IMR-90 (cell line): ENCODE measurements around the gene SASH1. TPM values are rescaled to one million over a fixed set of nuclear protein-coding genes. Genes with fewer than 3 reads are reported as not detected.

Experiments used
- ATAC-seq: fragments of 200-7000 bp; cut with Tn5 transposase; 2 replicates; pipeline ENCODE4 v1.9.1; 2020; ENCODE audit warnings: low read depth, mild to moderate bottlenecking, moderate library complexity
- BruUV-seq: library from RNA; stranded (reverse); fragments of 400-500 nt; replicated peaks from 2 replicates; lab custom pipeline; 2021; lab: Mats Ljungman, UMichigan
- CTCF ChIA-PET: fragments of 300-600 bp; formaldehyde crosslinking; extraction: SDS; loops from one replicate; lab custom pipeline; 2021; ENCODE audit warnings: antibody characterized with exemption; lab: Yijun Ruan, JAX
- POLR2A ChIA-PET: fragments of 300-600 bp; sonication (Branson Sonifier 250); formaldehyde crosslinking; loops from one replicate; lab custom pipeline; 2022; ENCODE audit warnings: antibody characterized with exemption; ENCODE audit not compliant: unreplicated experiment; lab: Charles Lee
- DNase-seq: peaks from one replicate; pipeline ENCODE4 v3.0.0; 2013
- H2AFZ ChIP-seq: replicated peaks from 2 replicates; pipeline ENCODE3; 2013; ENCODE audit warnings: low read length, mild to moderate bottlenecking; ENCODE audit not compliant: poor library complexity
- H2AK5ac ChIP-seq: 2 replicates; pipeline ENCODE4 v1.6.1; 2013; ENCODE audit warnings: low read depth, low read length, inconsistent platforms
- H2AK9ac ChIP-seq: replicated peaks from 2 replicates; pipeline ENCODE3; 2013; ENCODE audit warnings: mild to moderate bottlenecking, low read depth, low read length, moderate library complexity; ENCODE audit not compliant: poor library complexity
- H2BK120ac ChIP-seq: 2 replicates; pipeline ENCODE4 v1.6.1; 2013; ENCODE audit warnings: low read depth, low read length, inconsistent platforms
- H2BK15ac ChIP-seq: 3 replicates; pipeline ENCODE4 v1.6.1; 2013; ENCODE audit warnings: low read depth, low read length, inconsistent platforms
- H2BK20ac ChIP-seq: 2 replicates; pipeline ENCODE4 v1.6.1; 2013; ENCODE audit warnings: low read depth, mild to moderate bottlenecking, inconsistent platforms, low read length, moderate library complexity
- H2BK5ac ChIP-seq: 2 replicates; pipeline ENCODE4 v1.6.1; 2013; ENCODE audit warnings: mild to moderate bottlenecking, low read depth, low read length, inconsistent platforms; ENCODE audit not compliant: poor library complexity, severe bottlenecking
- H3K14ac ChIP-seq: replicated peaks from 2 replicates; pipeline ENCODE4 v1.6.1; 2013; ENCODE audit warnings: low read depth, low read length, inconsistent platforms
- H3K18ac ChIP-seq: 2 replicates; pipeline ENCODE4 v1.6.1; 2013; ENCODE audit warnings: low read depth, low read length, control low read depth
- H3K23ac ChIP-seq: 2 replicates; pipeline ENCODE4 v1.6.1; 2013; ENCODE audit warnings: low read depth, low read length, inconsistent platforms
- H3K27ac ChIP-seq: 2 replicates; pipeline ENCODE4 v1.5.1; 2013; ENCODE audit warnings: mild to moderate bottlenecking, control low read depth, low read length; ENCODE audit not compliant: insufficient read depth
- H3K27me3 ChIP-seq: 2 replicates; pipeline ENCODE4 v1.6.1; 2013; ENCODE audit warnings: low read length; ENCODE audit not compliant: control insufficient read depth, insufficient read depth
- H3K36me3 ChIP-seq: 2 replicates; pipeline ENCODE4 v1.6.1; 2013; ENCODE audit warnings: low read length, mixed read lengths; ENCODE audit not compliant: control insufficient read depth, insufficient read depth
- H3K4ac ChIP-seq: 2 replicates; pipeline ENCODE4 v1.6.1; 2013; ENCODE audit warnings: low read depth, low read length, inconsistent platforms
- H3K4me1 ChIP-seq: 2 replicates; pipeline ENCODE4 v1.6.1; 2013; ENCODE audit warnings: low read length, mixed read lengths; ENCODE audit not compliant: control insufficient read depth, insufficient read depth
- H3K4me2 ChIP-seq: 2 replicates; pipeline ENCODE4 v1.6.1; 2013; ENCODE audit warnings: low read depth, mild to moderate bottlenecking, control low read depth, low read length, moderate library complexity
- H3K4me3 ChIP-seq: 2 replicates; pipeline ENCODE4 v1.5.1; 2013; ENCODE audit warnings: low read depth, mild to moderate bottlenecking, control low read depth, low read length, moderate library complexity; ENCODE audit not compliant: insufficient read depth
- H3K56ac ChIP-seq: 2 replicates; pipeline ENCODE4 v1.6.1; 2013; ENCODE audit warnings: low read length, inconsistent platforms; ENCODE audit not compliant: insufficient read depth; ENCODE audit errors: extremely low read depth
- H3K79me1 ChIP-seq, 2 experiments: 2 replicates each; pipeline ENCODE4 v1.6.1; 2013; ENCODE audit warnings: low read length in 2 of 2, inconsistent platforms in 1 of 2, low read depth in 1 of 2
- H3K9ac ChIP-seq: 2 replicates; pipeline ENCODE4 v1.6.1; 2013; ENCODE audit warnings: low read depth, low read length, control low read depth
- H3K9me1 ChIP-seq: 2 replicates; pipeline ENCODE4 v1.6.1; 2013; ENCODE audit warnings: low read length, inconsistent platforms; ENCODE audit not compliant: insufficient read depth
- H3K9me3 ChIP-seq: 2 replicates; pipeline ENCODE4 v1.6.1; 2013; ENCODE audit warnings: low read length; ENCODE audit not compliant: control insufficient read depth, insufficient read depth
- H4K20me1 ChIP-seq: 2 replicates; pipeline ENCODE4 v1.6.1; 2013; ENCODE audit warnings: low read length, inconsistent platforms; ENCODE audit not compliant: insufficient read depth
- H4K5ac ChIP-seq: 2 replicates; pipeline ENCODE4 v1.6.1; 2013; ENCODE audit warnings: mild to moderate bottlenecking, low read depth, low read length, control low read depth
- H4K8ac ChIP-seq, 2 experiments: 2 replicates each; pipeline ENCODE4 v1.6.1; 2013; ENCODE audit warnings: low read depth in 2 of 2, low read length in 2 of 2, control low read depth in 1 of 2, inconsistent platforms in 1 of 2
- H4K91ac ChIP-seq: 2 replicates; pipeline ENCODE4 v1.6.1; 2013; ENCODE audit warnings: low read depth, low read length, inconsistent platforms; ENCODE audit not compliant: insufficient read depth
- BHLHE40 ChIP-seq: fragments of 150-350 bp; IDR thresholded peaks from 2 replicates; pipeline ENCODE4 v1.6.1; 2016; ENCODE audit warnings: mild to moderate bottlenecking, low read depth, low read length
- CTCF ChIP-seq: conservative IDR thresholded peaks from 2 replicates; pipeline ENCODE4 v1.5.1; 2012; ENCODE audit warnings: mild to moderate bottlenecking, low read depth, low read length, improper control_type of control experiment
- ELK1 ChIP-seq: fragments of 150-350 bp; IDR thresholded peaks from 2 replicates; pipeline ENCODE4 v1.6.1; 2016; ENCODE audit warnings: low read depth, mild to moderate bottlenecking, low read length, moderate library complexity, borderline replicate concordance
- MAFK ChIP-seq: IDR thresholded peaks from 2 replicates; pipeline ENCODE4 v1.6.1; 2012; ENCODE audit warnings: low read depth, low read length, improper control_type of control experiment
- MAZ ChIP-seq: IDR thresholded peaks from 2 replicates; pipeline ENCODE4 v1.6.1; 2012; ENCODE audit warnings: low read depth, mild to moderate bottlenecking, low read length, improper control_type of control experiment, moderate library complexity, borderline replicate concordance
- MXI1 ChIP-seq: IDR thresholded peaks from 2 replicates; pipeline ENCODE4 v1.6.1; 2012; ENCODE audit warnings: low read depth, mild to moderate bottlenecking, low read length, moderate library complexity, borderline replicate concordance
- RCOR1 ChIP-seq: IDR thresholded peaks from 2 replicates; pipeline ENCODE4 v1.6.1; 2012; ENCODE audit warnings: mild to moderate bottlenecking, low read length, improper control_type of control experiment; ENCODE audit not compliant: insufficient replicate concordance
- RFX5 ChIP-seq: IDR thresholded peaks from 2 replicates; pipeline ENCODE4 v1.8.0; 2012; ENCODE audit warnings: low read depth, mild to moderate bottlenecking, low read length, moderate library complexity
- WGBS, 2 experiments: methylation state at CpG; one replicate each; pipeline versions ENCODE4 v1.1.5 to v1.1.7; 2013; ENCODE audit warnings: missing lambda C conversion rate in 2 of 2; ENCODE audit not compliant: insufficient read length in 1 of 2; ENCODE audit errors: extremely low coverage in 2 of 2; 5-methylcytosine and 5-hydroxymethylcytosine counted together
- dilution Hi-C: fragments of 300-500 bp; cut with HindIII; formaldehyde crosslinking; loops from one replicate; pipeline ENCODE4 v1.14.3; 2018; ENCODE audit warnings: low sequenced_read_pairs; ENCODE audit not compliant: unreplicated experiment
- in situ Hi-C: fragments of 300-500 bp; cut with MboI; formaldehyde crosslinking; loops from 3 replicates; pipeline ENCODE4 v1.14.3; 2019; ENCODE audit warnings: low sequenced_read_pairs, inconsistent platforms, mixed read lengths
- intact Hi-C: fragments of 100-400 bp; cut with micrococcal nuclease; formaldehyde crosslinking; loops from 2 replicates; pipeline ENCODE4 v1.10.0; 2022
- polyA plus RNA-seq, 3 experiments: library from polyadenylated mRNA; depleted of rRNA; stranded (reverse); fragments of >200 nt; gene quantifications; 2 replicates each; pipeline ENCODE4 v1.2.3, GENCODE V29; 2012; ENCODE audit warnings: low replicate concordance in 1 of 3
- total RNA-seq: library from RNA; depleted of rRNA; stranded (reverse); fragments of >200 nt; gene quantifications from 2 replicates; pipeline ENCODE4 v1.2.3, GENCODE V29; 2012

Gene SASH1
- total and polyA plus RNA-seq, 2 of the 4 experiments (the other 2 are of a cell fraction) = 11.6 to 16.5 TPM

GRCh38 chr6:148599967-148600426 lies 257.4 kb downstream of the SASH1 start:
- in situ Hi-C loops = no loop called here
- WGBS, 2 experiments = 76% methylated on average over 5 of the region's 7 CpGs; no CpG with 5 or more reads in 1 of the 2 experiments
- CTCF ChIA-PET = interaction anchor here (0.8 to 1.2 kb wide), 2 partner anchors 8 to 9 kb away, joined by 3 read pairs; no protein-coding TSS in a partner anchor

More at GRCh38 chr6:148599967-148600426, 257.4 kb downstream of the SASH1 start:
- peak; percentile 62 for DNase-seq
- Histone ChIP-seq H2AK5ac (no peak overlapping the region), H2BK20ac (no peak overlapping the region), H3K23ac (no peak overlapping the region), H4K5ac (no peak overlapping the region), H3K4me2 (no peak overlapping the region), H3K18ac (no peak overlapping the region), H3K14ac (no peak overlapping the region), H4K8ac (no peak overlapping the region), H4K20me1 (no peaks in the 10 kb centered on the region), H3K4ac (no peak overlapping the region), H3K9me1 (no peaks in the 10 kb centered on the region), H2AFZ (no peak overlapping the region), H2BK120ac (no peak overlapping the region), H3K56ac (no peak overlapping the region), H3K27me3 (no peaks in the 10 kb centered on the region; the same call in 1 of the 2 replicates), H4K91ac (no peak overlapping the region), H3K27ac (peak overlapping the region; percentile 40; the same call in 1 of the 2 replicates), H3K9ac (no peak overlapping the region), H3K79me1 (no peaks in the 10 kb centered on the region), H3K9me3 (no peaks in the 10 kb centered on the region), H3K36me3 (no peaks in the 10 kb centered on the region), H3K4me1 (no peaks in the 10 kb centered on the region), H2BK15ac (no peak overlapping the region), H2BK5ac (no peak overlapping the region), H3K4me3 (no peak overlapping the region), H2AK9ac (no peak overlapping the region)
- BruUV-seq = no TSS peak
- POLR2A ChIA-PET = no interaction called here
- intact Hi-C loops (no loop called here), dilution Hi-C loops (no loop called here)
- no peak for TF ChIP-seq MAFK
- no peak for TF ChIP-seq ELK1
- no peak for TF ChIP-seq MAZ
- TF ChIP-seq CTCF = no peak
- TF ChIP-seq RCOR1 = no peak
- no peak for TF ChIP-seq RFX5
- TF ChIP-seq MXI1 = no peak
- TF ChIP-seq BHLHE40 = no peak
- peak; percentile 98 for ATAC-seq
